NT2/D1 (cell line): Measurements from ENCODE around the gene FGF22.

ENCODE experiments used
- DNase-seq: peaks from one replicate; pipeline ENCODE4 v3.0.0-alpha.2; 2011; ENCODE audit warnings: low read depth, low spot score
- H3K27me3 ChIP-seq: 2 replicates; pipeline ENCODE4 v1.6.0; 2011; ENCODE audit warnings: mild to moderate bottlenecking; ENCODE audit not compliant: insufficient read length, insufficient read depth
- H3K36me3 ChIP-seq: 2 replicates; pipeline ENCODE4 v1.6.1; 2011; ENCODE audit warnings: mild to moderate bottlenecking, low read length, mixed read lengths; ENCODE audit not compliant: insufficient read depth, insufficient read length
- H3K4me1 ChIP-seq: 2 replicates; pipeline ENCODE4 v1.5.1; 2011; ENCODE audit not compliant: insufficient read depth, insufficient read length
- H3K4me3 ChIP-seq: 2 replicates; pipeline ENCODE4 v1.5.1; 2011; ENCODE audit warnings: low read depth; ENCODE audit not compliant: insufficient read length
- H3K9ac ChIP-seq: 2 replicates; pipeline ENCODE4 v1.6.0; 2011; ENCODE audit warnings: low read depth; ENCODE audit not compliant: insufficient read length
- H3K9me3 ChIP-seq: 2 replicates; pipeline ENCODE4 v1.5.1; 2011; ENCODE audit warnings: mild to moderate bottlenecking, low read length; ENCODE audit not compliant: insufficient read depth
- SUZ12 ChIP-seq: IDR thresholded peaks from 2 replicates; pipeline ENCODE4 v1.6.1; 2011; ENCODE audit not compliant: insufficient read length, insufficient read depth; ENCODE audit errors: extremely low read depth
- YY1 ChIP-seq: IDR thresholded peaks from 2 replicates; pipeline ENCODE4 v1.6.1; 2011; ENCODE audit not compliant: insufficient read length, insufficient read depth
- ZNF274 ChIP-seq: IDR thresholded peaks from 2 replicates; pipeline ENCODE4 v1.6.1; 2011; ENCODE audit warnings: mild to moderate bottlenecking, low read depth, low read length

The FGF22 gene

GRCh38 chr19:676339-677105, 36.8 kb downstream of the FGF22 start, which contains the start of gene FSTL3:
FSTL3 (plus strand) TSS chr19:676392; CDS start chr19:676424, 32 bp downstream.
- Histone ChIP-seq H3K27me3 (peaks cover 12% of the 10 kb centered on the region), H3K9ac (peak within 1 kb of the TSS; percentile 74), H3K9me3 (no peaks in the 10 kb centered on the region), H3K4me3 (peak within 1 kb of the TSS; percentile 53), H3K4me1 (peaks cover 24% of the 10 kb centered on the region), H3K36me3 (peaks cover 11% of the 10 kb centered on the region)
- no peak for DNase-seq
- TF ChIP-seq ZNF274 (no peak), SUZ12 (no peak), YY1 (no peak)

- Histone ChIP-seq H3K4me3 (no peak overlapping the region), H3K27me3 (peaks cover 12% of the 10 kb centered on the region), H3K36me3 (peaks cover 17% of the 10 kb centered on the region), H3K4me1 (peaks cover 24% of the 10 kb centered on the region), H3K9me3 (no peaks in the 10 kb centered on the region), H3K9ac (peak overlapping the region; percentile 74)
- no peak for DNase-seq
- TF ChIP-seq ZNF274 (no peak), SUZ12 (no peak), YY1 (no peak)
Observed at GRCh38 chr19:677201-677600, 37.5 kb downstream of the FGF22 start.

- Histone ChIP-seq H3K27me3 (peaks cover 12% of the 10 kb centered on the region), H3K9ac (peak overlapping the region; percentile 66), H3K36me3 (peaks cover 23% of the 10 kb centered on the region), H3K4me1 (peaks cover 24% of the 10 kb centered on the region), H3K4me3 (no peak overlapping the region), H3K9me3 (no peaks in the 10 kb centered on the region)
- no peak for TF ChIP-seq ZNF274
- TF ChIP-seq YY1, result no peak
- no peak for TF ChIP-seq SUZ12
- no peak for DNase-seq
Observed at GRCh38 chr19:677601-678436, 38.1 kb downstream of the FGF22 start.

GRCh38 chr19:678791-679388, 39.2 kb downstream of the FGF22 start:
- DNase-seq, result no peak
- Histone ChIP-seq H3K9me3 (no peaks in the 10 kb centered on the region), H3K4me1 (peaks cover 24% of the 10 kb centered on the region), H3K4me3 (peak overlapping the region; percentile 82), H3K9ac (peak overlapping the region; percentile 95), H3K36me3 (peaks cover 27% of the 10 kb centered on the region), H3K27me3 (peaks cover 12% of the 10 kb centered on the region)
- TF ChIP-seq SUZ12 (no peak), ZNF274 (no peak), YY1 (no peak)

GRCh38 chr19:679418-680286, 40.0 kb downstream of the FGF22 start:
- peak overlapping the region; percentile 82 for H3K4me3 ChIP-seq
- DNase-seq, result no peak
- H3K4me1 ChIP-seq, result peaks cover 24% of the 10 kb centered on the region
- H3K9me3 ChIP-seq, result no peaks in the 10 kb centered on the region
- peaks cover 12% of the 10 kb centered on the region for H3K27me3 ChIP-seq
- TF ChIP-seq ZNF274 (no peak), SUZ12 (no peak), YY1 (no peak)
- H3K36me3 ChIP-seq, result peaks cover 27% of the 10 kb centered on the region
- H3K9ac ChIP-seq, result peak overlapping the region; percentile 95

DNA sequence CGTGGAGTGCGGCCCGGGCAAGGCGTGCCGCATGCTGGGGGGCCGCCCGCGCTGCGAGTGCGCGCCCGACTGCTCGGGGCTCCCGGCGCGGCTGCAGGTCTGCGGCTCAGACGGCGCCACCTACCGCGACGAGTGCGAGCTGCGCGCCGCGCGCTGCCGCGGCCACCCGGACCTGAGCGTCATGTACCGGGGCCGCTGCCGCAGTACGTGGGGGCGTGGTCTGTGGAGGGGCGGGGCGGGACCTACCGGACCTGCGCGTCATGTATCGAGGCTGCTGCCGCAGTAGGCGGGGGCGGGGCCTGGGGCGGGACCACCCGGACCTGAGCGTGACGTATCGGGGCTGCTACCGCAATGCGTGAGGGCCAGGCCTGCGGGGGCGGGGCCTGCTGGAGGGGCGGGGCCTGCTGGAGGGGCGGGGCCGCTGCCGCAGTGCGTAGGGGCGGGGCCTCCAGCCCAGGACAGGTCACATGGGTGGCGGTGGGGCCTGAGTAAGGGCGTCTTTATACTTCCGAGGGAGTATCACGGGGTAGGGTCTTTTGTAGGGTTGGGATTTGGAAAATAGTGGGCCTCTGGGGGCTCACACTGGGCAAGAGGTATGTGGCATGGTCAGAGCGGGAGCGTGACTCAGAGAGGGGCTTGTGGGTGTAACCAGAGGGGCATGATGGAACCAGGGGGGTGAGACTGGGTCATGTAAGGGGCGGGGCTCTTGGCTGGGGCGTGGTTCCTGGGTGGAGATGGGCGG, 40.8 kb downstream of the FGF22 start:
- peaks cover 26% of the 10 kb centered on the region for H3K4me1 ChIP-seq
- TF ChIP-seq ZNF274, result no peak
- TF ChIP-seq YY1, result no peak
- TF ChIP-seq SUZ12, result no peak

More for the DNA sequence above, 40.8 kb downstream of the FGF22 start:
- no peaks in the 10 kb centered on the region for H3K9me3 ChIP-seq
- peak; percentile 98 for DNase-seq
- H3K4me3 ChIP-seq, result peak overlapping the region; percentile 82
- H3K9ac ChIP-seq, result peak overlapping the region; percentile 95
- H3K27me3 ChIP-seq, result peaks cover 11% of the 10 kb centered on the region
- H3K36me3 ChIP-seq, result peaks cover 27% of the 10 kb centered on the region
